Right atrium auricular region (tissue), 2 donors: ENCODE data around the gene ZFYVE28. TPM values are rescaled to one million over a fixed set of nuclear protein-coding genes. Genes with fewer than 3 reads are reported as not detected.
A peak's percentile ranks its signal among the peaks of the same experiment; 100 is the strongest.
"Not testable (repeated sequence)": the region's sequence is repeated elsewhere in the genome, so short reads cannot be mapped to it uniquely, and the experiment has no call there.

Source experiments
- DNase-seq: peaks from one replicate; pipeline ENCODE4 v3.0.0-alpha.2; 2019; ENCODE audit warnings: low spot score
- H3K27ac ChIP-seq, 2 donors: fragments of 200-600 bp; sonication (generic); 1 replicate in 1 of 2; 2 replicates in 1 of 2; pipeline ENCODE4 v1.5.1; 2016 to 2019
- H3K27me3 ChIP-seq, 2 donors: fragments of 200-600 bp; sonication (generic); one replicate each; pipeline versions ENCODE4 v1.5.1 to v1.6.0; 2017 to 2019
- H3K36me3 ChIP-seq: fragments of 200-600 bp; sonication (generic); one replicate; pipeline ENCODE4 v1.5.1; 2016
- H3K4me1 ChIP-seq, 2 donors: fragments of 200-600 bp; sonication (generic); one replicate each; pipeline versions ENCODE4 v1.5.1 to v1.6.0; 2017 to 2019
- H3K4me3 ChIP-seq, 2 donors: fragments of 200-600 bp; sonication (generic); 1 replicate in 1 of 2; 2 replicates in 1 of 2; pipeline ENCODE4 v1.5.1; 2017 to 2019; ENCODE audit warnings: mild to moderate bottlenecking in 1 of 2, moderate library complexity in 1 of 2
- H3K9me3 ChIP-seq, 2 donors: fragments of 200-600 bp; sonication (generic); one replicate each; pipeline ENCODE4 v1.5.1; 2019
- total RNA-seq, 2 donors: library from RNA; depleted of rRNA; stranded (reverse); fragments of >200 nt; gene quantifications; one replicate each; pipeline ENCODE4 v1.1.0, GENCODE V29; 2016
- TF ChIP-seq, protein P1 (sequence below), 2 donors: fragments of 200-600 bp; sonication (generic); IDR thresholded peaks; one replicate each; pipeline ENCODE4 v1.5.1; 2019; ENCODE audit warnings: antibody characterized with exemption in 2 of 2

Gene ZFYVE28
- total RNA-seq, 2 donors from 2014 or later: 3.4 to 6.0 TPM

DNA sequence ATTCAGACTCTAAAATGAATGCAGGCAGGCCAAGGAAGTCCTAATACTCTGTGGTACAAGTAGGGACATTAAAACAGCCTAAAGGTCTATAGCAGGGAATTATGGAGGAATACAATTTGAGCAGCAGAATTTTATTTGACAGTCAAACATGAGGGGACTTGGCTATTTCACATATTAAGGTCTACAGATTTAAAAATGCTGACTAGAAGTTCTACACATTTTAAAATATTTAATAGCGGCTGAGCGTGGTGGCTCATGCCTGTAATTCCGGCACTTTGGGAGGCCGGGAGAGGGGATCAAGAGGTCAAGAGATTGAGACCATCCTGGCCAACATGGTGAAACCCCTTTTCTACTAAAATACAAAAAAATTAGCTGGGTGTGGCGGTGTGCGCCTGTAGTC, 187.4 kb downstream of the ZFYVE28 start:
- no peak for DNase-seq
- no peaks in the 10 kb centered on the region for H3K36me3 ChIP-seq
- TF ChIP-seq, protein P1, sequence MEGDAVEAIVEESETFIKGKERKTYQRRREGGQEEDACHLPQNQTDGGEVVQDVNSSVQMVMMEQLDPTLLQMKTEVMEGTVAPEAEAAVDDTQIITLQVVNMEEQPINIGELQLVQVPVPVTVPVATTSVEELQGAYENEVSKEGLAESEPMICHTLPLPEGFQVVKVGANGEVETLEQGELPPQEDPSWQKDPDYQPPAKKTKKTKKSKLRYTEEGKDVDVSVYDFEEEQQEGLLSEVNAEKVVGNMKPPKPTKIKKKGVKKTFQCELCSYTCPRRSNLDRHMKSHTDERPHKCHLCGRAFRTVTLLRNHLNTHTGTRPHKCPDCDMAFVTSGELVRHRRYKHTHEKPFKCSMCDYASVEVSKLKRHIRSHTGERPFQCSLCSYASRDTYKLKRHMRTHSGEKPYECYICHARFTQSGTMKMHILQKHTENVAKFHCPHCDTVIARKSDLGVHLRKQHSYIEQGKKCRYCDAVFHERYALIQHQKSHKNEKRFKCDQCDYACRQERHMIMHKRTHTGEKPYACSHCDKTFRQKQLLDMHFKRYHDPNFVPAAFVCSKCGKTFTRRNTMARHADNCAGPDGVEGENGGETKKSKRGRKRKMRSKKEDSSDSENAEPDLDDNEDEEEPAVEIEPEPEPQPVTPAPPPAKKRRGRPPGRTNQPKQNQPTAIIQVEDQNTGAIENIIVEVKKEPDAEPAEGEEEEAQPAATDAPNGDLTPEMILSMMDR (IDR thresholded peaks at IDR 0.05): no peak
- no peaks in the 10 kb centered on the region for H3K27me3 ChIP-seq
- no peak overlapping the region for H3K27ac ChIP-seq
- no peaks in the 10 kb centered on the region for H3K4me1 ChIP-seq
- no peaks in the 10 kb centered on the region for H3K9me3 ChIP-seq
- H3K4me3 ChIP-seq: no peak overlapping the region

DNA sequence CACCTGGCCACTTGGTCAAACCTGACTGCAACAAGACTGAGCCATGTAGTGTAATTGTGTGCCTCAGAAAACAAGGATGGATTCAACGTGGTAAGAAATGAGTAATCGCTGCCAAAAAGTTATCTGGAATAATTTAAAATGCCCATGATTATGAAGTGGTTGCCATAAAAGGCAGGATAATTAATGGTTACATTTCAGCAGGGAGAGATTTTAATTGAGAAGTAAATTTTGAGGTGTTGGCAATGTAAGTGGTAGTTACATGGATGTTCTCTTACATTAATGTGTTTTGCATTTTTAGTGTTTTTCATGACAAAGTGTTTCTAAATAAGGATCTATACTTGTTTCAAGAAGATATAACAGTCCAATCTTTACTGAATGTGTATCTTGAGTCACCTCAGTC, 192.2 kb downstream of the ZFYVE28 start:
- Histone ChIP-seq H3K9me3 (no peaks in the 10 kb centered on the region), H3K27ac (no peak overlapping the region), H3K4me1 (no peaks in the 10 kb centered on the region), H3K36me3 (no peaks in the 10 kb centered on the region), H3K4me3 (no peak overlapping the region), H3K27me3 (no peaks in the 10 kb centered on the region)
- TF ChIP-seq, protein P1 (IDR thresholded peaks at IDR 0.05): no peak
- DNase-seq: no peak

DNA sequence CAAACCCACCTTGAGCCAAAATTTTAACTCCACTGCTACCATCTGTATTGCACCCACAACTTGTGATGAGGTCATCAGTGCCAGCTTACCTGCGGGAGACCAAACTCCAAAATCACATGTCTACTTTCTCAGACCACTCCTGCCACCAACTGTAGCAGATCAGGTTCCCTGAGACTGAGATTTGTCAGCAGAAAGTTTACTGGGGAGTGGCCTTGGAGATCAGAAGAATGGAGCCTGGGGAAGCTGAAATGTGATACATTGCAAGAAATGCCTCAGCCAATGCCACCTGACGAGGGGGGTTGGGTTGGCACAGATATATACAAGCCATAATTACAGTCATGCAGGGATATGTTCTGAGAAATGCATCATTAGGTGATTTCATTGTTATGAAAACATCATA, 195.6 kb downstream of the ZFYVE28 start:
- H3K9me3 ChIP-seq: no peaks in the 10 kb centered on the region
- H3K36me3 ChIP-seq: no peaks in the 10 kb centered on the region
- no peak overlapping the region for H3K27ac ChIP-seq
- DNase-seq: no peak
- H3K4me3 ChIP-seq: no peak overlapping the region
- H3K4me1 ChIP-seq: peaks cover 0 to 4% of the 10 kb centered on the region in 2 donors
- TF ChIP-seq, protein P1 (IDR thresholded peaks at IDR 0.05): no peak
- no peaks in the 10 kb centered on the region for H3K27me3 ChIP-seq

DNA sequence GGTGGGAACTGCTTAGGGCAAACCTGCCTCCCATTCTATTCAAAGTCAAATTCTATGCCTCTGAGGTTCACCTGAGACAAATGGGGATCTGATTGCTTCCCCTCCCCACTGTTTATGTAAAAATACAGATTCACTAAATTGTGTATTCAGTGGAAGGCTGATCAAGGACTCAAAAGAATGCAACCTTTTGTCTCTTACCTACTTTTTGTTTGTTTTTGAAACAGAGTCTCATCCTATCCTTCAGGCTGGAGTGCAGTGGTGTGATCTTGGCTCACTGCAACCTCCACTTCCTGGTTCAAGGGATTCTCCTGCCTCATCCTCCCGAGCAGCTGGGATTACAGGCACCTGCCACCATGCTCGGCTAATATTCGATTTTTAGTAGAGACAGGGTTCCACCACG, 197.1 kb downstream of the ZFYVE28 start:
- not testable (repeated sequence) for H3K4me3 ChIP-seq, DNase-seq, H3K9me3 ChIP-seq, H3K4me1 ChIP-seq, H3K36me3 ChIP-seq, H3K27me3 ChIP-seq, H3K27ac ChIP-seq

DNA sequence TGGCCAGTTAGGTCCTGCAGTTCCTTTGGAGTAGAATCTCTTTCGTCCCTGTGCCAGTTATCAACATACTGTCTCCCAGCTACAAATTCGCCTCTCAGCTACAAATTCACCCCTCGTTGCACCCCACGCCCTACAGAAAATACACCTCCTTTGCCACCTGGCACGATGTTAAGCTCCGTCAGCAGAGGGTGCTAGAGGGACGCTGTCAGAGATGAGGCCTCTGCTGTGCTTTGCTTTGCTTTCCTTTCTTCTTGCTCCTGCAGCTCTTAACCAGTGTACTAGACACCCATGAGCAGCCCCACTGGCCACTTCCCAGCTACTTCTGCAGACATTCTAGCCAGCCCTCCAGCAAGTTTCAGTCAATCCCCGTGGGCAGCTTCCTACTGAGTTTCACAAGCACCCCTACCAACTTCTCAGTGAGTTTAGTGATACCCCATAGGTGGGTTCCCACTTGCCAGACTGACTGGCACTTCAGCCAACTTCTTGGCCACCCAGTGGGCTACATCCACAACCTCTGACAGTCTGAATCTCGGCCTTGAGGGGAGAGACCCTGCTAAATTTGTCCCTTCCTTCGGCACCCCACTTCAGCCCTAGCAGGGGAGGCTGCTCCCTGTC, 198.3 kb downstream of the ZFYVE28 start:
- Histone ChIP-seq H3K36me3 (no peaks in the 10 kb centered on the region), H3K9me3 (no peaks in the 10 kb centered on the region), H3K27ac (no peak overlapping the region), H3K4me1 (peaks cover 0 to 4% of the 10 kb centered on the region in 2 donors), H3K4me3 (no peak overlapping the region), H3K27me3 (no peaks in the 10 kb centered on the region)
- TF ChIP-seq, protein P1 (IDR thresholded peaks at IDR 0.05): peak; percentile 70 to 91
- peak; percentile 72 for DNase-seq

Other genes with a start within 250 kb of the ZFYVE28 start
- gene HAUS3, start 176.5 kb downstream of the ZFYVE28 start, total RNA-seq: 1 to 10 TPM; 3.7 to 4.1 TPM
- 1 to 10 TPM; 1.3 to 2.8 TPM for gene POLN, start 176.5 kb downstream of the ZFYVE28 start, total RNA-seq
- 10 to 100 TPM; 33.4 to 34.9 TPM for gene MXD4, start 156.5 kb downstream of the ZFYVE28 start, total RNA-seq
- not detected for gene CFAP99, start 310 bp upstream of the ZFYVE28 start, total RNA-seq
- 10 to 100 TPM; 30.0 to 31.3 TPM for gene RNF4, start 50.5 kb upstream of the ZFYVE28 start, total RNA-seq
- 10 to 100 TPM; 14.6 to 17.0 TPM for gene FAM193A, start 118.0 kb upstream of the ZFYVE28 start, total RNA-seq